Measurements from ENCODE around the gene MCIDAS.

MCIDAS gene

DNA sequence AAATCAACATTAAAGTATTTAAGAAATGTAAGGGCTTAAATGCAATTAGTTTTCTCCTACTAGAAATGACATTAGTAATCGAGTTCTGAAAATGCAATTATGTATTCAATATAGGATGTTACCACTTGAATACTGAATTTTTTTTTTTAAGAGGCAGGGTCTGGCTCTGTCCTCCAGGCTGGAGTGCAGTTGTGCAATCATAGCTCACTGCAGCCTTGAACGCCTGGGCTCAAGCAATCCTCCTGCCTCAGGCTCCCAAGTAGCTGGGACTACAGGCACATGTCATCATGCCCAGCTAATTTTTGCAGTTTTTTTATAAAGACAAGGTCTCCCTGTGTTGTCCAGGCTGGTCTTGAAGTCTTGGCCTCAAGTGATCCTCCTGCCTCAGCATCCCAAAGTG, 55.6 kb downstream of the MCIDAS start:
- in situ Hi-C loops (cut with HindIII; ENCODE audit: low sequenced_read_pairs) = loop anchor here (10.0 kb wide), 1 partner anchor 233 kb away; no protein-coding TSS in a partner anchor

Data from endothelial cell of hepatic sinusoid (primary cell).